ENCODE results near the gene SH3TC2.
"Not testable (repeated sequence)": the region's sequence is repeated elsewhere in the genome, so short reads cannot be mapped to it uniquely, and the experiment has no call there.

The SH3TC2 gene

GRCh38 chr5:149063017-149063687 lies at the start of gene SH3TC2:
TSS of gene SH3TC2 (minus strand) at chr5:149063062. CDS start at chr5:149063022, 40 bp downstream.
- DNase-seq (ENCODE audit: low spot score) = no peak

GRCh38 chr5:149110406-149110805 lies 47.5 kb upstream of the SH3TC2 start:
- no peak for DNase-seq (ENCODE audit: low spot score)

GRCh38 chr5:149108651-149109280 lies 45.9 kb upstream of the SH3TC2 start:
- no peak for DNase-seq (ENCODE audit: low spot score)

GRCh38 chr5:149100331-149100730 lies 37.5 kb upstream of the SH3TC2 start:
- no peak for DNase-seq (ENCODE audit: low spot score)

- DNase-seq (ENCODE audit: low spot score) = no peak
These were observed 37.1 kb upstream of the SH3TC2 start for GRCh38 chr5:149099920-149100319.

GRCh38 chr5:149094996-149095395 lies 32.1 kb upstream of the SH3TC2 start:
- DNase-seq (ENCODE audit: low spot score) = no peak

GRCh38 chr5:149093625-149094024 lies 30.8 kb upstream of the SH3TC2 start:
- DNase-seq (ENCODE audit: low spot score) = no peak

- no peak for DNase-seq (ENCODE audit: low spot score)
These were observed 26.9 kb upstream of the SH3TC2 start for GRCh38 chr5:149089796-149090195.

GRCh38 chr5:149088686-149089085 lies 25.8 kb upstream of the SH3TC2 start:
- DNase-seq (ENCODE audit: low spot score) = no peak

GRCh38 chr5:149083846-149084245 lies 21.0 kb upstream of the SH3TC2 start:
- no peak for DNase-seq (ENCODE audit: low spot score)

GRCh38 chr5:149082271-149082670 lies 19.4 kb upstream of the SH3TC2 start:
- DNase-seq (ENCODE audit: low spot score) = no peak

GRCh38 chr5:149080294-149080693 lies 17.4 kb upstream of the SH3TC2 start:
- DNase-seq (ENCODE audit: low spot score) = no peak

GRCh38 chr5:149079883-149080282 lies 17.0 kb upstream of the SH3TC2 start:
- DNase-seq (ENCODE audit: low spot score) = no peak

- not testable (repeated sequence) for DNase-seq (ENCODE audit: low spot score)
These were observed 11.2 kb upstream of the SH3TC2 start for GRCh38 chr5:149074071-149074470.

GRCh38 chr5:149073213-149073612 lies 10.4 kb upstream of the SH3TC2 start:
- no peak for DNase-seq (ENCODE audit: low spot score)

GRCh38 chr5:149072791-149073190 lies 9.9 kb upstream of the SH3TC2 start:
- no peak for DNase-seq (ENCODE audit: low spot score)

GRCh38 chr5:149072376-149072775 lies 9.5 kb upstream of the SH3TC2 start:
- DNase-seq (ENCODE audit: low spot score) = no peak

GRCh38 chr5:149071756-149072155 lies 8.9 kb upstream of the SH3TC2 start:
- no peak for DNase-seq (ENCODE audit: low spot score)

GRCh38 chr5:149071216-149071615 lies 8.4 kb upstream of the SH3TC2 start:
- DNase-seq (ENCODE audit: low spot score) = no peak

- no peak for DNase-seq (ENCODE audit: low spot score)
These were observed 6.8 kb upstream of the SH3TC2 start for GRCh38 chr5:149069711-149070110.

GRCh38 chr5:149063896-149064478 lies 1.1 kb upstream of the SH3TC2 start:
- no peak for DNase-seq (ENCODE audit: low spot score)

GRCh38 chr5:149062371-149063016 lies 368 bp downstream of the SH3TC2 start:
- DNase-seq (ENCODE audit: low spot score) = no peak

- no peak for DNase-seq (ENCODE audit: low spot score)
These were observed 1.5 kb downstream of the SH3TC2 start for GRCh38 chr5:149061341-149061740.

Measured in cerebellar cortex (tissue), 1 donor.